Astrocyte of the spinal cord (primary cell): Measurements from ENCODE around the gene ARHGAP1.

Experiments used
- DNase-seq: peaks from one replicate; pipeline ENCODE4 v3.0.0; 2011; ENCODE audit warnings: low read depth, low spot score
- H3K4me3 ChIP-seq: 2 replicates; pipeline ENCODE4 v1.5.1; 2011; ENCODE audit warnings: low read depth, mild to moderate bottlenecking, low read length, moderate library complexity
- in situ Hi-C: cut with HindIII; loops from 2 replicates; pipeline ENCODE4 v1.10.0; 2017; ENCODE audit warnings: low sequenced_read_pairs
- TF ChIP-seq, protein P1 (sequence below): IDR thresholded peaks from 2 replicates; pipeline ENCODE4 v1.5.1; 2012; ENCODE audit warnings: low read depth, mild to moderate bottlenecking, low read length, inconsistent platforms

The ARHGAP1 gene

DNA sequence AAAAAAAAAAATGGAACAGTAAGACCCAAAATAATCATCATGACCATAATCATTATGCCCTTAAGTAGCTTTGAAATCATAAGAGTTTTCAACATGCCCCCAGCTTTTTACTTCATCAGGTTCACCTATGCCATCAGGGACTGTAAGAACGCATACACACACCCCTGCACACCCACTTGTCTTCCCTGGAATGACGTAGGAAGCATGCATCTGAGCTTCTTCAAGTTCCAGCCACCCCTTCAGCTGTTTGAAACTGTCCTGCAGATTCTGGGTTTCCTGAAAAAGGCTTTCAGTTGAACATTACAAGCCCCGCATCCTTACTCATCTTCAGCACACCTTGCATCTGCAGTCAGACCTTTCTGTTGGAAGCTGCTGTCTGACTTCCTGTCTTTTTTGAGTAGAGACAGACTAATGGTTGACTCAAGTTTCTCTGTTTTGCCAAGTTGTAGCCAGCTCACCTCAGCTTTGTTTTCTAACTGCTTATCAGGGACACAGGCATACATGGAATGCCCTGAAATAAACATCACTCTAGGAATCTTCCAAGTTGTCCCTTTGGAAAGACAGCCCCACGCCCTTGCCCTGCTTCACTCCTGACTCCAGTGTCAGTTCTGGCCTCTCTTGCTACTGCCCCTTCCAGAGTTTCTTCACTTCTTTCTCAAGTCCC is 37.0 kb downstream of the ARHGAP1 start:
- TF ChIP-seq, protein P1, sequence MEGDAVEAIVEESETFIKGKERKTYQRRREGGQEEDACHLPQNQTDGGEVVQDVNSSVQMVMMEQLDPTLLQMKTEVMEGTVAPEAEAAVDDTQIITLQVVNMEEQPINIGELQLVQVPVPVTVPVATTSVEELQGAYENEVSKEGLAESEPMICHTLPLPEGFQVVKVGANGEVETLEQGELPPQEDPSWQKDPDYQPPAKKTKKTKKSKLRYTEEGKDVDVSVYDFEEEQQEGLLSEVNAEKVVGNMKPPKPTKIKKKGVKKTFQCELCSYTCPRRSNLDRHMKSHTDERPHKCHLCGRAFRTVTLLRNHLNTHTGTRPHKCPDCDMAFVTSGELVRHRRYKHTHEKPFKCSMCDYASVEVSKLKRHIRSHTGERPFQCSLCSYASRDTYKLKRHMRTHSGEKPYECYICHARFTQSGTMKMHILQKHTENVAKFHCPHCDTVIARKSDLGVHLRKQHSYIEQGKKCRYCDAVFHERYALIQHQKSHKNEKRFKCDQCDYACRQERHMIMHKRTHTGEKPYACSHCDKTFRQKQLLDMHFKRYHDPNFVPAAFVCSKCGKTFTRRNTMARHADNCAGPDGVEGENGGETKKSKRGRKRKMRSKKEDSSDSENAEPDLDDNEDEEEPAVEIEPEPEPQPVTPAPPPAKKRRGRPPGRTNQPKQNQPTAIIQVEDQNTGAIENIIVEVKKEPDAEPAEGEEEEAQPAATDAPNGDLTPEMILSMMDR, result no peak
- no peak overlapping the region for H3K4me3 ChIP-seq
- in situ Hi-C loops, result no loop called here
- no peak for DNase-seq

DNA sequence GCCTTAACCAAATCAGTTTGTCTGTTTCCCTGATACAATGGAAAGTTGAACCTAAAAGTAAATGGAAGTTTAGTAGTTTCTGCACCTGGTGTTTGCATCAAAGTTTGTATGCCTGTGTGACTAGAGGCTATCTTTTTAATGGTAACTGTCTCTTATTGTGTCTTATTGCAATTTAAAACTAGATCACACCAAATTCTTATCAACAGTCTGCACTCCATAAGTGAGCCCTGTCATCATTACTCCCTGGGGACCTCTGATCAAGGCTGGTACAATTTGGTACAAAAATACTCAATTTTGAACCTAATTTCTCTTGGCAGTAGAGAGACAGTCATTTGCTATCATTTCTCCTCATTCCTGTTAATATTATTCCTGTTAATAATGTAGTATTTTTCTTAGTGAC is 38.1 kb downstream of the ARHGAP1 start:
- no peak for DNase-seq
- TF ChIP-seq, protein P1, result no peak
- in situ Hi-C loops, result no loop called here
- no peak overlapping the region for H3K4me3 ChIP-seq

DNA sequence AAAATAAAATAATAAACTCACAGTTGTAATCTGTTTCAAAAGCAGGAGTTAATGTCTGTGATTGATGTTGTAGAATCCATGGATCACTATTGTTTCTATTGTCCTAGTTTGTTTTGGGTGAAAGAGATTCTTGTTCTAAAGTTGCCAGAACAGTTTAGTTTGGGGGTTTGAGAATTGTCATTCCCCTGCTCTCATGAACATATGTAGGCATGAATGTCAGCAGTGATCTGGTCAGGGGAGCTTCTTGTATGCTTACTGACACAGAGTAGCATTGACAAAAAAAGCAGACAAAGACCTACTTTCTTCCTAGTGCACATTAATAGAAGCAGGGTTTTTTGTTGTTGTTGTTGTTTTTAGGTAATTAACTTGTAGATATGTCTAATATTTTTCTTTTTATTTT is 38.6 kb downstream of the ARHGAP1 start:
- no peak overlapping the region for H3K4me3 ChIP-seq
- DNase-seq, result no peak
- in situ Hi-C loops, result no loop called here
- TF ChIP-seq, protein P1, result no peak

DNA sequence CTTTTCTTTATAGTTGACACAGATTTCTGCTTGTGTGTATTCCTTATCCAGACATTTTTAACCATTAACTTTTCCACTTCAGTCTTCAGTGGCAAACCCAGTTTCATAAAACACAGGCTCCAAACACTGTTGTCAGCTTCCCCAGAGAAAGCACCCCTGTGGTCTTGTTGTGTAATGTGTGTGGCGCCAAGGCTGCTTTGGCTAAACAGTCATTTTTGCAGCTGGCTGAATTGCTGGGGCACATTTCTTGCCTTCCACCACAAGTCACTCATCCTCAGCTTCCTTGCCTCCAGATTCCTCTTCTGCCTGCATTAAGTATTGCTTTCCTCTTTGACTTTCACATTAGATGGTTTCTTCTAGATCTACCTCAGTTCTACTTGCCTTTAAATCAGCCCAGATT is 40.5 kb downstream of the ARHGAP1 start:
- TF ChIP-seq, protein P1, result no peak
- H3K4me3 ChIP-seq, result no peak overlapping the region
- in situ Hi-C loops, result no loop called here
- peak; percentile 71 for DNase-seq

DNA sequence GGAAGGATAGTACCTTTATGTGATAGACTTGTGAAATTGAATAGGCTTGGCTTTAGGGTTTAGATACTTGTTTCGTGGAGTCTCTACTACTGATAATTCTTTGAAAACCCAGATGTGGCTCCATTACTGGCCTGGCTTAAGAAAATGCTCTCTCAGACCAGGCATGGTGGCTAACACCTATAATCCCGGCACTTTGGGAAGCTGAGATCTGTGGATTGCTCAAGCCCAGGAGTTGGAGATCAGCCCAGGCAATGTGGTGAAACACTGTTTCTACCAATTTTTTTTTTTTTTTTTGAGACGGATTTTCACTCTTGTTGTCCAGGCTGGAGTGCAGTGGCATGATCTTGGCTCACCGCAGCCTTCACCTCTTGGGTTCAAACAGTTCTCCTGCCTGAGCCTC is 42.2 kb downstream of the ARHGAP1 start:
- no peak overlapping the region for H3K4me3 ChIP-seq
- peak; percentile 59 for DNase-seq
- in situ Hi-C loops, result no loop called here
- TF ChIP-seq, protein P1, result no peak

DNA sequence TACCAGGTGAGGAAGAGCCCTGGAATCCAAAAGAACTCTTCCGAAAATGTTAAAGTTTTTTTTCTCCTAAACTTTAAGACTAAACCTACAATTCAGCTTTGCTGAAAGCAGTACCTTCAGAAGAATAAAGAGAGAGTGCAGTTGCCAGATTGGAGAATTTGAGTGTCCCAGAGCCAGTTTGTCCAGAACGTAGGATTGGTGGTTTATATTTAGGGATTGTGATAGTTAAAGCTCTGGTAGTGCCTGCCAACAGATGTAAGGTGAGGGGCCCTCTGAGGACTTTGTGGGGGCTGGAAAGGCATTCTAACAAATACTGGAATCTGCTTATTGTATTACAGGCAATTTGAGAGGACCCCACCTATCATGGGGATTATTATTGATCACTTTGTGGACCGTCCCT is 43.2 kb downstream of the ARHGAP1 start:
- H3K4me3 ChIP-seq, result no peak overlapping the region
- TF ChIP-seq, protein P1, result no peak
- in situ Hi-C loops, result no loop called here

More for the DNA sequence above, 43.2 kb downstream of the ARHGAP1 start:
- DNase-seq, result no peak
